Esophagus squamous epithelium (tissue), 5 donors: ENCODE results near the gene LAMP1. TPM values are rescaled to one million over a fixed set of nuclear protein-coding genes. Genes with fewer than 3 reads are reported as not detected.
A peak's percentile ranks its signal among the peaks of the same experiment; 100 is the strongest.
"Not testable (repeated sequence)": the region's sequence is repeated elsewhere in the genome, so short reads cannot be mapped to it uniquely, and the experiment has no call there.

Source experiments
- DNase-seq: peaks from one replicate; lab custom pipeline; 2025; lab: John Stamatoyannopoulos, UW
- H3K27ac ChIP-seq, 4 donors: fragments of 200-600 bp; sonication (generic); one replicate each; pipeline ENCODE4 v1.5.1; 2016 to 2019; ENCODE audit warnings: mild to moderate bottlenecking in 1 of 4
- H3K27me3 ChIP-seq, 4 donors: fragments of 200-600 bp; sonication (generic); 1 replicate in 3 of 4; 2 replicates in 1 of 4; pipeline versions ENCODE4 v1.5.1 to v1.6.0; 2017 to 2021; ENCODE audit warnings: antibody characterized with exemption in 1 of 4
- H3K36me3 ChIP-seq, 3 donors: fragments of 200-600 bp; sonication (generic); one replicate each; pipeline ENCODE4 v1.5.1; 2016 to 2019
- H3K4me1 ChIP-seq, 3 donors: fragments of 200-600 bp; sonication (generic); one replicate each; pipeline ENCODE4 v1.5.1; 2017 to 2019
- H3K4me3 ChIP-seq, 4 donors: fragments of 200-600 bp; sonication (generic); 1 replicate in 3 of 4; 2 replicates in 1 of 4; pipeline ENCODE4 v1.5.1; 2016 to 2019; ENCODE audit warnings: mild to moderate bottlenecking in 2 of 4, moderate library complexity in 1 of 4
- H3K9me3 ChIP-seq, 3 donors: fragments of 200-600 bp; sonication (generic); one replicate each; pipeline ENCODE4 v1.5.1; 2016 to 2019
- CTCF ChIP-seq, 6 experiments: fragments of 450-650 bp in 4 of 6; fragments of 200-600 bp in 2 of 6; sonication (generic) in 2 of 6; IDR thresholded peaks; one replicate each; pipeline ENCODE4 v1.5.1; 2016 to 2019; ENCODE audit warnings: antibody characterized with exemption in 6 of 6, mild to moderate bottlenecking in 4 of 6, moderate library complexity in 4 of 6
- POLR2A ChIP-seq, 4 donors: fragments of 450-650 bp; IDR thresholded peaks; one replicate each; pipeline ENCODE4 v1.6.1; 2017; ENCODE audit warnings: antibody characterized with exemption in 4 of 4, mild to moderate bottlenecking in 4 of 4, moderate library complexity in 3 of 4
- WGBS, 2 donors: methylation state at CpG; one replicate each; pipeline ENCODE4 v1.1.5; 2018; 5-methylcytosine and 5-hydroxymethylcytosine counted together
- intact Hi-C: fragments of 100-400 bp; cut with DNase I; formaldehyde crosslinking; loops from one replicate; pipeline ENCODE4 v1.15.0; 2022
- total RNA-seq, 4 donors: library from RNA; depleted of rRNA; stranded (reverse); fragments of >200 nt; gene quantifications; one replicate each; pipeline ENCODE4 v1.1.0, GENCODE V29; 2016
- donor health status: DM: yes; HTN: yes; CAD: no.

LAMP1 gene, protein sequence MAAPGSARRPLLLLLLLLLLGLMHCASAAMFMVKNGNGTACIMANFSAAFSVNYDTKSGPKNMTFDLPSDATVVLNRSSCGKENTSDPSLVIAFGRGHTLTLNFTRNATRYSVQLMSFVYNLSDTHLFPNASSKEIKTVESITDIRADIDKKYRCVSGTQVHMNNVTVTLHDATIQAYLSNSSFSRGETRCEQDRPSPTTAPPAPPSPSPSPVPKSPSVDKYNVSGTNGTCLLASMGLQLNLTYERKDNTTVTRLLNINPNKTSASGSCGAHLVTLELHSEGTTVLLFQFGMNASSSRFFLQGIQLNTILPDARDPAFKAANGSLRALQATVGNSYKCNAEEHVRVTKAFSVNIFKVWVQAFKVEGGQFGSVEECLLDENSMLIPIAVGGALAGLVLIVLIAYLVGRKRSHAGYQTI
- total RNA-seq = 100 to 1,000 TPM in 3 of 4 donors, 10 to 100 TPM in 1; 95.4 to 153 (median 123) TPM

GRCh38 chr13:113296823-113297369 lies at the start of gene LAMP1:
Gene LAMP1 (plus strand): TSS chr13:113297239. CDS start chr13:113297435, 196 bp downstream.
- Histone ChIP-seq H3K4me1 (peaks cover 18 to 51% (median 20%) of the 10 kb centered on the region in 3 donors), H3K27me3 (peaks cover 0 to 4% (median under 1%) of the 10 kb centered on the region in 4 donors), H3K9me3 (no peaks in the 10 kb centered on the region), H3K4me3 (peak within 1 kb of the TSS; percentile 75 to 96 (median 85)), H3K27ac (peak within 1 kb of the TSS; percentile 89 to 95 (median 92)), H3K36me3 (no peaks in the 10 kb centered on the region)
- peak; percentile 90 for DNase-seq
- TF ChIP-seq POLR2A (IDR thresholded peaks at IDR 0.05) (peak in 2 of 4 donors; percentile 13 to 74), CTCF (IDR thresholded peaks at IDR 0.05) (peak in 2 of 6 experiments; percentile 40 to 53)
- 0% methylated on average over 15 to 27 of the region's 74 CpGs for WGBS, 2 donors
- intact Hi-C loops = no loop called here

GRCh38 chr13:113252516-113253095 lies 44.4 kb upstream of the LAMP1 start:
- H3K4me3 ChIP-seq = no peak overlapping the region
- 81 to 82% methylated on average over 6 to 9 of the region's 11 CpGs for WGBS, 2 donors
- intact Hi-C loops = no loop called here
- no peaks in the 10 kb centered on the region for H3K27me3 ChIP-seq
- H3K4me1 ChIP-seq = no peaks in the 10 kb centered on the region
- no peak for DNase-seq
- no peaks in the 10 kb centered on the region for H3K9me3 ChIP-seq
- H3K36me3 ChIP-seq = peaks cover 5 to 100% (median 47%) of the 10 kb centered on the region in 3 donors
- TF ChIP-seq CTCF (IDR thresholded peaks at IDR 0.05) = no peak
- no peak for TF ChIP-seq POLR2A (IDR thresholded peaks at IDR 0.05)
- H3K27ac ChIP-seq = no peak overlapping the region

DNA sequence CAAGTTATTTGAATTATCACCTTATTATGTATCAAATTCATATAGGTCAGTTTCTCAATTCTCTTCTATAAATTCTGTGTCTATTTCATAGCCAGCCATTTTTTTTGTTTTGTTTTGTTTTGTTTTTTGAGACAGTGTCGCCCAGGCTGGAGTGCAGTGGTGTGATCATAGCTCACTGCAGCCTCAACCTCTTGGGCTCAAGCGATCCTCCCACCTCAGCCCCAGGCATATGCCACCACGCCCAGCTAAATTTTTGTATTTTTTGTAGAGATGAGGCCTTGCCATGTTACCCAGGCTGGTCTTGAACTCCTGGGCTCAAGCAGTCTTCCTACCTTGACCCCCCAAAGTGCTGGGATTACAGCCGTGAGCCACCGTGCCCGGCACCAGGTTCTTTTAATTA lies 39.1 kb upstream of the LAMP1 start:
- H3K27ac ChIP-seq, H3K27me3 ChIP-seq, H3K4me1 ChIP-seq, DNase-seq, H3K4me3 ChIP-seq, H3K9me3 ChIP-seq, intact Hi-C loops: not testable (repeated sequence)
- H3K36me3 ChIP-seq = peaks cover 7 to 99% (median 53%) of the 10 kb centered on the region in 3 donors
- WGBS, 2 donors = 95 to 96% methylated on average over 6 of the region's 6 CpGs

- H3K27me3 ChIP-seq = no peaks in the 10 kb centered on the region
- no peaks in the 10 kb centered on the region for H3K9me3 ChIP-seq
- H3K4me3 ChIP-seq = no peak overlapping the region
- H3K4me1 ChIP-seq = no peaks in the 10 kb centered on the region
- no peak for TF ChIP-seq CTCF (IDR thresholded peaks at IDR 0.05)
- TF ChIP-seq POLR2A (IDR thresholded peaks at IDR 0.05) = no peak
- DNase-seq = no peak
- no peak overlapping the region for H3K27ac ChIP-seq
- intact Hi-C loops = no loop called here
- H3K36me3 ChIP-seq = peaks cover 7 to 99% (median 58%) of the 10 kb centered on the region in 3 donors
- whole genome bisulfite sequencing, 2 donors = 92% methylated on average over 5 of the region's 5 CpGs
These were observed 38.6 kb upstream of the LAMP1 start for GRCh38 chr13:113258321-113259054.

GRCh38 chr13:113260996-113261395 lies 36.0 kb upstream of the LAMP1 start:
- Histone ChIP-seq H3K27me3 (no peaks in the 10 kb centered on the region), H3K4me1 (no peaks in the 10 kb centered on the region), H3K4me3 (no peak overlapping the region), H3K27ac (no peak overlapping the region), H3K36me3 (peaks cover 7 to 99% (median 53%) of the 10 kb centered on the region in 3 donors), H3K9me3 (no peaks in the 10 kb centered on the region)
- 84 to 91% methylated on average over 13 of the region's 13 CpGs for WGBS, 2 donors
- intact Hi-C loops = no loop called here
- TF ChIP-seq CTCF (IDR thresholded peaks at IDR 0.05) = no peak
- TF ChIP-seq POLR2A (IDR thresholded peaks at IDR 0.05) = no peak
- no peak for DNase-seq

- H3K36me3 ChIP-seq = peaks cover 7 to 81% (median 43%) of the 10 kb centered on the region in 3 donors
- WGBS, 2 donors = 73 to 75% methylated on average over 7 to 8 of the region's 14 CpGs
- intact Hi-C loops, H3K27ac ChIP-seq, H3K4me1 ChIP-seq, H3K27me3 ChIP-seq, H3K9me3 ChIP-seq, DNase-seq, H3K4me3 ChIP-seq: not testable (repeated sequence)
These were observed 34.0 kb upstream of the LAMP1 start for GRCh38 chr13:113263016-113263415.
